HepG2 (cell line): Measurements from ENCODE around the gene SPAG6. TPM values are rescaled to one million over a fixed set of nuclear protein-coding genes. Genes with fewer than 3 reads are reported as not detected.

Source experiments
- AGO2 ChIP-seq: fragments of 200-400 bp; formaldehyde crosslinking; optimal IDR thresholded peaks from 2 replicates; pipeline ENCODE3; 2017; ENCODE audit warnings: mild to moderate bottlenecking, low read depth, low read length, moderate library complexity
- ARID2 ChIP-seq: sonication (generic); formaldehyde crosslinking; IDR thresholded peaks from 2 replicates; pipeline ENCODE4 v1.8.1; 2022; ENCODE audit warnings: mild to moderate bottlenecking, missing genetic modification reagents, borderline replicate concordance
- FUBP1 ChIP-seq: sonication (generic); formaldehyde crosslinking; IDR thresholded peaks from 2 replicates; pipeline ENCODE4 v1.5.1; 2020; ENCODE audit warnings: missing genetic modification reagents, mild to moderate bottlenecking, borderline replicate concordance
- GABPA ChIP-seq, 2 experiments: IDR thresholded peaks; 2 replicates each; pipeline ENCODE4 v1.6.1; 2011 to 2016; ENCODE audit warnings: low read depth in 2 of 2, low read length in 1 of 2, missing biosample characterization in 1 of 2, missing genetic modification characterization in 1 of 2
- JUND ChIP-seq: sonication (generic); formaldehyde crosslinking; IDR thresholded peaks from 2 replicates; pipeline ENCODE4 v1.8.0; 2022; ENCODE audit warnings: mild to moderate bottlenecking, missing genetic modification reagents
- MED8 ChIP-seq: sonication (generic); formaldehyde crosslinking; IDR thresholded peaks from 2 replicates; pipeline ENCODE4 v1.8.1; 2023; ENCODE audit warnings: mild to moderate bottlenecking, missing genetic modification reagents; ENCODE audit not compliant: insufficient replicate concordance
- NFAT5 ChIP-seq: sonication (generic); formaldehyde crosslinking; IDR thresholded peaks from 2 replicates; pipeline ENCODE4 v1.4.0; 2020; ENCODE audit warnings: missing genetic modification reagents
- NFYC ChIP-seq: IDR thresholded peaks from 2 replicates; pipeline ENCODE4 v1.6.1; 2016; ENCODE audit warnings: missing genetic modification reagents, missing compliant biosample characterization
- PHF8 ChIP-seq: sonication (generic); formaldehyde crosslinking; IDR thresholded peaks from 2 replicates; pipeline ENCODE4 v1.5.0; 2020; ENCODE audit warnings: missing genetic modification reagents
- POLR2AphosphoS2 ChIP-seq: IDR thresholded peaks from 2 replicates; pipeline ENCODE4 v1.6.1; 2011; ENCODE audit warnings: low read depth, low read length, improper control_type of control experiment
- ZKSCAN1 ChIP-seq: fragments of 150-350 bp; IDR thresholded peaks from 2 replicates; pipeline ENCODE4 v1.6.1; 2014; ENCODE audit warnings: low read length
- ZNF142 ChIP-seq: sonication (generic); formaldehyde crosslinking; IDR thresholded peaks from 2 replicates; pipeline ENCODE4 v1.4.0; 2020; ENCODE audit warnings: missing genetic modification reagents
- ZNF441 ChIP-seq: sonication (generic); formaldehyde crosslinking; IDR thresholded peaks from 2 replicates; pipeline ENCODE4 v1.7.0; 2021; ENCODE audit warnings: missing genetic modification reagents, borderline replicate concordance
- ZNF792 ChIP-seq: IDR thresholded peaks from 2 replicates; pipeline ENCODE4 v1.6.1; 2016
- ZNF879 ChIP-seq: sonication (generic); formaldehyde crosslinking; IDR thresholded peaks from 2 replicates; pipeline ENCODE4 v1.8.1; 2023; ENCODE audit warnings: missing genetic modification reagents
- polyA plus RNA-seq, 8 experiments: library from polyadenylated mRNA; depleted of rRNA in 3 of 8; stranded (reverse) in 7 of 8; unstranded in 1 of 8; fragments of >200 nt; fragmentation: Illumina TruSeq in 4 of 8; extraction: Trizol in 4 of 8; gene quantifications; 2 replicates each; pipeline versions ENCODE4 v1.2.1 to v1.2.3, GENCODE V29; 2011 to 2016; ENCODE audit warnings: low read depth in 4 of 8, missing spikeins in 1 of 8, mixed read lengths in 1 of 8; ENCODE audit not compliant: insufficient read depth in 1 of 8
- total RNA-seq, 5 experiments: library from RNA; depleted of rRNA; stranded (reverse); fragments of >200 nt; fragmentation: Illumina TruSeq; extraction: Trizol; gene quantifications; 2 replicates each; pipeline ENCODE4 v1.2.3, GENCODE V29; 2016; ENCODE audit warnings: low read depth in 1 of 5

SPAG6 gene
- total and polyA plus RNA-seq, 2 of the 13 experiments (the other 11 are each of a cell fraction or from before 2014, with no cell fraction given): not detected

- no peak for TF ChIP-seq FUBP1 (CRISPR knock-in tag)
- no peak for TF ChIP-seq ZNF792
- no peak for TF ChIP-seq NFAT5 (CRISPR knock-in tag)
- peak; percentile 81 for TF ChIP-seq AGO2
- no peak for TF ChIP-seq ARID2
- no peak for TF ChIP-seq ZKSCAN1
- TF ChIP-seq NFYC (CRISPR knock-in tag): no peak
- no peak for TF ChIP-seq MED8
- no peak for TF ChIP-seq JUND (CRISPR knock-in tag)
- TF ChIP-seq POLR2AphosphoS2: no peak
- no peak for TF ChIP-seq GABPA (IDR thresholded peaks at IDR 0.05; ENCODE audit: low read depth, low read length)
- peak; percentile 33; the same call in 1 of the 2 replicates for TF ChIP-seq GABPA (CRISPR knock-in tag; IDR thresholded peaks at IDR 0.05; ENCODE audit: low read depth)
- peak; percentile 22; the same call in 1 of the 2 replicates for TF ChIP-seq PHF8 (CRISPR knock-in tag)
- TF ChIP-seq ZNF441 (CRISPR knock-in tag): 0 out of 2 replicates have a peak, but pooled peaks have one; percentile 59
- peak; percentile 69; the same call in 1 of the 2 replicates for TF ChIP-seq ZNF142 (CRISPR knock-in tag)
- no peak for TF ChIP-seq ZNF879 (CRISPR knock-in tag)
Observed at GRCh38 chr10:22325272-22326144, 19.8 kb upstream of the SPAG6 start (continued).
